DND-41 (cell line): ENCODE results near the gene SH3RF3.
A peak's percentile ranks its signal among the peaks of the same experiment; 100 is the strongest.

Source experiments
- ATAC-seq: fragments of 200-7000 bp; cut with Tn5 transposase; 3 replicates; pipeline ENCODE4 v1.9.1; 2021; ENCODE audit warnings: low read depth; ENCODE audit not compliant: insufficient read depth
- DNase-seq: peaks from one replicate; pipeline ENCODE4 v3.0.0-alpha.2; 2020
- H2AFZ ChIP-seq: 2 replicates; pipeline ENCODE4 v1.6.0; 2012; ENCODE audit warnings: low read depth, low read length
- H3K27ac ChIP-seq: 2 replicates; pipeline ENCODE4 v1.5.1; 2012; ENCODE audit warnings: low read length, inconsistent platforms
- H3K27me3 ChIP-seq: fragments of 200-600 bp; sonication (generic); 2 replicates; pipeline ENCODE4 v1.6.0; 2012; ENCODE audit warnings: low read length, mild to moderate bottlenecking, inconsistent platforms; ENCODE audit not compliant: insufficient read depth, poor library complexity
- H3K36me3 ChIP-seq: 2 replicates; pipeline ENCODE4 v1.5.1; 2012; ENCODE audit warnings: low read length, inconsistent platforms; ENCODE audit not compliant: insufficient read depth
- H3K4me1 ChIP-seq: 2 replicates; pipeline ENCODE4 v1.5.1; 2012; ENCODE audit warnings: mild to moderate bottlenecking, low read length; ENCODE audit not compliant: insufficient read depth
- H3K4me2 ChIP-seq: 2 replicates; pipeline ENCODE4 v1.6.0; 2012; ENCODE audit warnings: mild to moderate bottlenecking, moderate library complexity, low read length, inconsistent platforms; ENCODE audit not compliant: insufficient read depth
- H3K4me3 ChIP-seq, 2 experiments: fragments of 200-600 bp in 1 of 2; shearing (Covaris generic) in 1 of 2; 2 replicates each; pipeline ENCODE4 v1.5.1; 2012 to 2016; ENCODE audit warnings: inconsistent platforms in 2 of 2, low read length in 2 of 2, mild to moderate bottlenecking in 2 of 2, low read depth in 1 of 2, moderate library complexity in 1 of 2
- H3K79me2 ChIP-seq: 2 replicates; pipeline ENCODE4 v1.6.0; 2012; ENCODE audit warnings: low read length, inconsistent platforms; ENCODE audit not compliant: insufficient read depth
- H3K9ac ChIP-seq: 2 replicates; pipeline ENCODE4 v1.6.0; 2012; ENCODE audit warnings: low read depth, mild to moderate bottlenecking, inconsistent platforms, low read length, moderate library complexity
- H3K9me3 ChIP-seq: 2 replicates; pipeline ENCODE4 v1.5.1; 2012; ENCODE audit warnings: low read length, moderate library complexity, mild to moderate bottlenecking, inconsistent platforms; ENCODE audit not compliant: insufficient read depth, severe bottlenecking
- H4K20me1 ChIP-seq: 2 replicates; pipeline ENCODE4 v1.6.0; 2012; ENCODE audit warnings: low read length; ENCODE audit not compliant: insufficient read depth
- EZH2 ChIP-seq: IDR thresholded peaks from 3 replicates; pipeline ENCODE4 v1.6.1; 2012; ENCODE audit warnings: borderline replicate concordance, low read depth, mild to moderate bottlenecking, moderate library complexity, low read length, inconsistent platforms; ENCODE audit not compliant: severe bottlenecking
- TF ChIP-seq, protein P1 (sequence below): IDR thresholded peaks from 2 replicates; pipeline ENCODE4 v1.5.1; 2012; ENCODE audit warnings: borderline replicate concordance, low read length, moderate library complexity, mild to moderate bottlenecking; ENCODE audit not compliant: poor library complexity, severe bottlenecking; ENCODE audit errors: extremely low read depth

Gene SH3RF3

DNA sequence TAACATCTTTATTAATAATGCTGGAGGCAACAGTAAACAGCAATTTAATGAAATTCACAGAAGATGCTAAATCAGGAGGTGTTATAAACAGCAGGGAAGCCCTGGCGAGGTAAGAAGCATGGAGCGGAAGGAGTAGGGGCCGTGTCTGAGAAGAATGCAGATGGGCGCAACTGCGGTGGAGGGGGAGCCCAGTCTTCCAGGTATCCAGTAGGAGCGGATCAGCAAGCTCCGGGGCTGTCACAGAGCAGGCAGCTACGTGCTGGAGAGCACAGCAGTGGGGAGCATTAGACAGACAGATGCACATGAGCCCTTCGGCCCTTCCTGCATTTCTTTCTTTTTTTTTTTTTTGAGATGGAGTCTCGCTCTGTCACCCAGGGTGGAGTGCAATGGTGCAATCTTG, 82.3 kb downstream of the SH3RF3 start:
- Histone ChIP-seq H3K9me3 (peaks cover 13% of the 10 kb centered on the region), H3K79me2 (no peaks in the 10 kb centered on the region), H3K4me3 (no peak overlapping the region), H3K9ac (no peak overlapping the region), H3K27ac (no peak overlapping the region), H4K20me1 (peaks cover 45% of the 10 kb centered on the region), H3K27me3 (peaks cover 72% of the 10 kb centered on the region), H3K36me3 (no peaks in the 10 kb centered on the region), H3K4me1 (peaks cover 14% of the 10 kb centered on the region), H3K4me2 (no peak overlapping the region), H2AFZ (no peak overlapping the region)
- TF ChIP-seq EZH2: no peak
- TF ChIP-seq, protein P1, sequence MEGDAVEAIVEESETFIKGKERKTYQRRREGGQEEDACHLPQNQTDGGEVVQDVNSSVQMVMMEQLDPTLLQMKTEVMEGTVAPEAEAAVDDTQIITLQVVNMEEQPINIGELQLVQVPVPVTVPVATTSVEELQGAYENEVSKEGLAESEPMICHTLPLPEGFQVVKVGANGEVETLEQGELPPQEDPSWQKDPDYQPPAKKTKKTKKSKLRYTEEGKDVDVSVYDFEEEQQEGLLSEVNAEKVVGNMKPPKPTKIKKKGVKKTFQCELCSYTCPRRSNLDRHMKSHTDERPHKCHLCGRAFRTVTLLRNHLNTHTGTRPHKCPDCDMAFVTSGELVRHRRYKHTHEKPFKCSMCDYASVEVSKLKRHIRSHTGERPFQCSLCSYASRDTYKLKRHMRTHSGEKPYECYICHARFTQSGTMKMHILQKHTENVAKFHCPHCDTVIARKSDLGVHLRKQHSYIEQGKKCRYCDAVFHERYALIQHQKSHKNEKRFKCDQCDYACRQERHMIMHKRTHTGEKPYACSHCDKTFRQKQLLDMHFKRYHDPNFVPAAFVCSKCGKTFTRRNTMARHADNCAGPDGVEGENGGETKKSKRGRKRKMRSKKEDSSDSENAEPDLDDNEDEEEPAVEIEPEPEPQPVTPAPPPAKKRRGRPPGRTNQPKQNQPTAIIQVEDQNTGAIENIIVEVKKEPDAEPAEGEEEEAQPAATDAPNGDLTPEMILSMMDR: no peak
- ATAC-seq: no peak
- DNase-seq: no peak

DNA sequence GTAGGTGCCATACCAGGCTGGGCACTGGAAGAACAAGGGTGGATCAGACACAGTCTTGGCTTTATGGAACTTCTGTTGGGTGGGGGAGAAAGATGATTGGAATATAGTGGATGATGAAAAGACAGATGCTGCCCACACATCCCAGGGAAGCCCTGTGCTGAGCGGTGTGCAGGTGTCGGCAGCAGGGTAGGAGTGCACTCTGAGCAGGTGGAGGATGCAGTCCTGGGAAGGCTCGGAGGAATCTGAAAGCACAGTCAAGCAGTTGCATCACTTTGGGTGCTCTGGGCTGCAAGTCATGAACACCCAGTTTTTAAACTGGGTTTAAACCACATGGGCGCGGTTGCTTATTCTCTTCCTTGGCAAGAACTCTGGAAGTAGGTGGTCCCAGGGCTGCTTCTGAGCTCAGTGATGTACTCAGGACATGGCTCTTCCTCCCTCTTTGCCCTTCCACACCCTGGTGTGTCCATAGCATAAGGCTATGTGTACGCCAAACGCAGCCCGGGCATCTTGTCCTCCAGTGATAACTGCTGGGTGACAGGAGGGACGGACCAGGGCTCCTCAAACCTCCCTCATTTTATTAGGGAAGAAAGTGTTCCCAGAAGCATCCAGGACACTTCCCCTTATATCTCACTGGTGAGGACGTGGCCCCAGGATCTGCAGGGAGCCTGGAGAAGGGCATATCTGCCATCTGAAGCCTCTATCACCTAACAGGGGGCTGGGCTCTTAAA, 84.0 kb downstream of the SH3RF3 start:
- DNase-seq (no peak), ATAC-seq (no peak)
- Histone ChIP-seq H2AFZ (no peak overlapping the region), H3K27me3 (peaks cover 79% of the 10 kb centered on the region), H3K9ac (no peak overlapping the region), H3K4me1 (peaks cover 26% of the 10 kb centered on the region), H4K20me1 (peaks cover 54% of the 10 kb centered on the region), H3K9me3 (peaks cover 13% of the 10 kb centered on the region), H3K4me3 (no peak overlapping the region), H3K36me3 (no peaks in the 10 kb centered on the region), H3K4me2 (no peak overlapping the region), H3K27ac (no peak overlapping the region), H3K79me2 (no peaks in the 10 kb centered on the region)
- TF ChIP-seq, protein P1: no peak
- TF ChIP-seq EZH2: no peak

DNA sequence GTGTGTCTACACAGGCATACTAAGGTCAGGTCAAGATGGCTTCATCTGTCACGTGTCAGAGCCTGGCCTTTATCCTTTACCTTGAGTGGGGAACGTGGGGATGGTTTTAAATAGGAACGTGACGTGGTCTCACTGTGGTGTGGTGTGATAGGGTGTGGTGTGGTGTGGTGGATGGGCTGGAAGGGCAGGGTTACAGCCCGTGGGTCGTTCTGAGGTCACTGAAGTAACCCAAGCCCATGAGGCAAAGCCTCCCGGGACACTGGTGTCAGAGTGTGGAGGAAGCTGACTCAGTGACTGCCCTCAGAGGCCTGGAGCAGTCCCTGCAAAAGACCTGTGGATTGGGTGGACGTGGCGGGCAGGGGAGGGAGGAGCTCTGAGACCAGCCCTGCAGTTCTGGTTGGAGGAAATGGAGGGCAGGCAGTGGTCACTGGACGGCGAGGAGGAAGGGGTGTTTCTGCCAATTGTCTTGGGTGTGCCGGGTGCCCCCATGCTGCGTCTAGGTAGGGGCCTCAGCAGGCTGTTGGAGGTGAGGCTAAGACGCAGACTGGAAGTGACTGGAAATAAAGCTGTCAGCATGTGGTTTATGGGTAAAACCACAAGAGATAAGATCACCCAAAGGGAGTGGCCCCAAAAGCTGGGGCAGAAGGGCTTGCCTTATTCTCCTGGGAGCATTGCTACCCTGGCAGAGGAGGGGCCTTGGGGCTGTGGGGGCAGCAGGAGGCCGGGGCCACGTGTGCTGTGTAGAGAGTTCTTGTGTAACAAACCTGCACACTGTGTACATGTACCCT, 84.8 kb downstream of the SH3RF3 start:
- peak; percentile 93 for ATAC-seq
- Histone ChIP-seq H3K9ac (no peak overlapping the region), H3K27ac (no peak overlapping the region), H3K36me3 (no peaks in the 10 kb centered on the region), H2AFZ (no peak overlapping the region), H3K79me2 (no peaks in the 10 kb centered on the region), H3K4me3 (no peak overlapping the region), H3K27me3 (peaks cover 81% of the 10 kb centered on the region), H3K4me2 (no peak overlapping the region), H3K4me1 (peaks cover 32% of the 10 kb centered on the region), H4K20me1 (peaks cover 57% of the 10 kb centered on the region), H3K9me3 (peaks cover 9% of the 10 kb centered on the region)
- TF ChIP-seq, protein P1: no peak
- no peak for TF ChIP-seq EZH2
- peak; percentile 93 for DNase-seq
